ENCODE data around the gene SLC4A4. TPM values are rescaled to one million over a fixed set of nuclear protein-coding genes. Genes with fewer than 3 reads are reported as not detected.

Gene SLC4A4
- total RNA-seq, 4 donors from 2014 or later, result 0.90 to 5.9 (median 4.4) TPM

DNA sequence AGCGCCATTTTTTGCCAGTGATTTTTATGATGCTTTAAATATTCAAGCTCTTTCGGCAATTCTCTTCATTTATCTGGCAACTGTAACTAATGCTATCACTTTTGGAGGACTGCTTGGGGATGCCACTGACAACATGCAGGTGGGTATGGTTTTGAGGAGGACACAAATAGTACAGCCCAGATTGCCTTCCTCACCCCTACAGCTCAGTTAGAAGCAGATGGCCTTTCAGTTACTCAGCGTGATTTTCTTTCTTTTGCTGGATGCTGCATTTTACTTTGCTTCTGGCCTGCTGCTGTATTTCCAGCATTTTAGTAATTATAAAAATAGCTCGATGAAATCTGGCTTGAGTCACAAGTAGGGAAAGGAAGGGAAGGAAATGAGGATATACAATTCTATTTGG is 114.7 kb downstream of the SLC4A4 start:
- WGBS, 2 donors, result 86 to 87% methylated on average over 4 of the region's 4 CpGs
- Histone ChIP-seq H3K27ac (no peak overlapping the region), H3K27me3 (no peaks in the 10 kb centered on the region), H3K4me1 (no peaks in the 10 kb centered on the region), H3K36me3 (no peaks in the 10 kb centered on the region), H3K9me3 (no peaks in the 10 kb centered on the region), H3K4me3 (no peak overlapping the region)
- TF ChIP-seq, protein P1, sequence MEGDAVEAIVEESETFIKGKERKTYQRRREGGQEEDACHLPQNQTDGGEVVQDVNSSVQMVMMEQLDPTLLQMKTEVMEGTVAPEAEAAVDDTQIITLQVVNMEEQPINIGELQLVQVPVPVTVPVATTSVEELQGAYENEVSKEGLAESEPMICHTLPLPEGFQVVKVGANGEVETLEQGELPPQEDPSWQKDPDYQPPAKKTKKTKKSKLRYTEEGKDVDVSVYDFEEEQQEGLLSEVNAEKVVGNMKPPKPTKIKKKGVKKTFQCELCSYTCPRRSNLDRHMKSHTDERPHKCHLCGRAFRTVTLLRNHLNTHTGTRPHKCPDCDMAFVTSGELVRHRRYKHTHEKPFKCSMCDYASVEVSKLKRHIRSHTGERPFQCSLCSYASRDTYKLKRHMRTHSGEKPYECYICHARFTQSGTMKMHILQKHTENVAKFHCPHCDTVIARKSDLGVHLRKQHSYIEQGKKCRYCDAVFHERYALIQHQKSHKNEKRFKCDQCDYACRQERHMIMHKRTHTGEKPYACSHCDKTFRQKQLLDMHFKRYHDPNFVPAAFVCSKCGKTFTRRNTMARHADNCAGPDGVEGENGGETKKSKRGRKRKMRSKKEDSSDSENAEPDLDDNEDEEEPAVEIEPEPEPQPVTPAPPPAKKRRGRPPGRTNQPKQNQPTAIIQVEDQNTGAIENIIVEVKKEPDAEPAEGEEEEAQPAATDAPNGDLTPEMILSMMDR (IDR thresholded peaks at IDR 0.05), result no peak
- TF ChIP-seq POLR2A (IDR thresholded peaks at IDR 0.05) (no peak), EP300 (IDR thresholded peaks at IDR 0.05) (no peak)
- DNase-seq (ENCODE audit: low spot score in 2 of 2), result no peak

DNA sequence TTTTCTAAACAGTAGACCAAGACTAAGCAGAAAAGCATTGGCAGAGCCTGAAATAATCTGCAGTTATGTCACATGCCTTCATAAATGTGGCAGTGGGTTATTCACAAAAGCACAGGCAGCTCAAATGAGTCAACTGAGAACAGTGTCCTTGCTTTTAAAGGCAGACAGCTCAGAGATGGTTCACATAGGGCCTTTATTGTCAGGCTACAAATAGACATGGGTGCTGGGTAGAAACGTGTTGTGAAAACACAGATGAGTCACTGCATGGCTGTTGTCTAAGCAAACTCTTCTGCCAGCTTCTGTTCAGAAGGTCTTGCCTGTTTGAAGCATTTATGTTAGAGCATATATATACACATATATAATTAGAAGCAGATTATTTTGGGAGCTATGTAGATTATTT is 118.0 kb downstream of the SLC4A4 start:
- H3K9me3 ChIP-seq, result no peaks in the 10 kb centered on the region
- no peak overlapping the region for H3K4me3 ChIP-seq
- H3K27me3 ChIP-seq, result no peaks in the 10 kb centered on the region
- WGBS, 2 donors, result 27 to 28% methylated on average over 1 of the region's 1 CpG
- TF ChIP-seq, protein P1 (IDR thresholded peaks at IDR 0.05), result no peak
- H3K27ac ChIP-seq, result peak overlapping the region in 1 of 4 donors; percentile 40
- no peaks in the 10 kb centered on the region for H3K36me3 ChIP-seq
- no peak for DNase-seq (ENCODE audit: low spot score in 2 of 2)
- no peaks in the 10 kb centered on the region for H3K4me1 ChIP-seq

DNA sequence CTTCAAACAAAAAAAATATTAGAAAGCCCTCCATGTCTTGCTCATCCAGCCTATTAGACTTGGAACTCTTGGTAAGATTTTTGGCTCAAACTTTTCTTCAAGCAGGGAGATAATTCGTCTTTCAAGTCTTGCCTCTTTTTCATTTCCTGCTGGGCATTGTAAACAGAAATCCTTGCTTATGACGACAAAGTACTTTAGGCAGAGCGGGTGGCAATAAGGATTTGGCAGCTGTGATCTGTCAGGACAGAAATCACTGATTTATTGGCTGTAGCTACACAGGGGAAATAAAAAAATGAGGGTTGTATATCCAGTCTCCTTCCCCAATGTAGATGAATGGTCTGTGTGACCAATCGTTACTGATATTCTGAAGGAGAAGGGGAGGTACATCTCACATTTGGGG is 121.6 kb downstream of the SLC4A4 start:
- DNase-seq (ENCODE audit: low spot score in 2 of 2), result no peak
- Histone ChIP-seq H3K36me3 (no peaks in the 10 kb centered on the region), H3K4me3 (no peak overlapping the region), H3K9me3 (no peaks in the 10 kb centered on the region), H3K27ac (no peak overlapping the region), H3K4me1 (no peaks in the 10 kb centered on the region), H3K27me3 (no peaks in the 10 kb centered on the region)
- 54 to 70% methylated on average over 4 of the region's 4 CpGs for WGBS, 2 donors
- TF ChIP-seq EP300 (IDR thresholded peaks at IDR 0.05) (no peak), POLR2A (IDR thresholded peaks at IDR 0.05) (no peak)
- TF ChIP-seq, protein P1 (IDR thresholded peaks at IDR 0.05), result no peak

DNA sequence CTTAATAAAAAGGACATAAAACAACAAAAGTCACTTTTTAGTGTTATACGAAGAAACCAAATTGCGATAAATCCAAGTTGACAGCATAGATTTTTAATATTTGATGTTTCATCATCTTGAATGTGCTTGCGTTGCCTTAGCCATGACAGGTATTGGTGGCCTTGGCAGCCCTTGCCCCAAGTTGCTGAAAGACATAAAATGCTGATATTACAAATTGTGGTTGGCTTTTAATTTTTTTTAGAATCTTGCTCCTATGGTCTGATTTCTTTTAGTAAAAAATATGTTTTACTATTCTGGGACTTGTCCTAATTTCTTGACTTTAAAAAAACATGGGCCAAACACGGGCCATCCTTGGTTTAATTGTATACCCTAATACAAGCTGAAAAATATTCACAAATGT is 122.6 kb downstream of the SLC4A4 start:
- no peaks in the 10 kb centered on the region for H3K27me3 ChIP-seq
- DNase-seq (ENCODE audit: low spot score in 2 of 2), result no peak

GRCh38 chr4:71466775-71467174 is 128.0 kb downstream of the SLC4A4 start:
- Histone ChIP-seq H3K9me3 (no peaks in the 10 kb centered on the region), H3K27ac (no peak overlapping the region), H3K4me1 (no peaks in the 10 kb centered on the region), H3K36me3 (peaks cover 0 to 10% (median 0%) of the 10 kb centered on the region in 3 donors), H3K27me3 (no peaks in the 10 kb centered on the region), H3K4me3 (no peak overlapping the region)
- DNase-seq (ENCODE audit: low spot score in 2 of 2), result no peak
- TF ChIP-seq, protein P1 (IDR thresholded peaks at IDR 0.05), result no peak
- TF ChIP-seq POLR2A (IDR thresholded peaks at IDR 0.05) (no peak), EP300 (IDR thresholded peaks at IDR 0.05) (no peak)
- 83 to 84% methylated on average over 3 of the region's 3 CpGs for WGBS, 2 donors

More for the DNA sequence above, 122.6 kb downstream of the SLC4A4 start:
- WGBS, 2 donors, result 94 to 97% methylated on average over 4 of the region's 4 CpGs
- no peaks in the 10 kb centered on the region for H3K4me1 ChIP-seq
- H3K4me3 ChIP-seq, result no peak overlapping the region
- TF ChIP-seq EP300 (IDR thresholded peaks at IDR 0.05), result no peak
- TF ChIP-seq, protein P1 (IDR thresholded peaks at IDR 0.05), result no peak
- TF ChIP-seq POLR2A (IDR thresholded peaks at IDR 0.05), result no peak
- H3K36me3 ChIP-seq, result peaks cover 0 to under 1% (median 0%) of the 10 kb centered on the region in 3 donors
- no peaks in the 10 kb centered on the region for H3K9me3 ChIP-seq
- no peak overlapping the region for H3K27ac ChIP-seq
